ENCODE measurements around the gene CCND1. TPM values are rescaled to one million over a fixed set of nuclear protein-coding genes. Genes with fewer than 3 reads are reported as not detected.
A peak's percentile ranks its signal among the peaks of the same experiment; 100 is the strongest.

Gene CCND1
- total and polyA plus RNA-seq, 2 of the 8 experiments (the other 6 are each of a cell fraction or from before 2014, with no cell fraction given), result 64.5 to 170 TPM

- TF ChIP-seq MAX (IDR thresholded peaks at IDR 0.05) (peak; percentile 26; the same call in 1 of the 2 replicates), RFX5 (IDR thresholded peaks at IDR 0.05; ENCODE audit: borderline replicate concordance, low read depth, low read length) (peak; percentile 83), KDM1A (IDR thresholded peaks at IDR 0.05; ENCODE audit: borderline replicate concordance, low read length) (no peak)
These were observed at the start of gene CCND1 (continued) for GRCh38 chr11:69640995-69641581.

Data from H1 (cell line).